GM19397 (cell line): ENCODE measurements around the gene DLK1.

ENCODE experiments used
- ATAC-seq: cut with Tn5 transposase; IDR thresholded peaks from one replicate; pipeline ENCODE4 v1.9.1; 2021; ENCODE audit warnings: mild to moderate bottlenecking, moderate library complexity; ENCODE audit not compliant: unreplicated experiment

The DLK1 gene

GRCh38 chr14:100775351-100775830 lies 48.7 kb downstream of the DLK1 start:
- no peak for ATAC-seq

- ATAC-seq, result no peak
These were observed 49.3 kb downstream of the DLK1 start for GRCh38 chr14:100775831-100776591.

GRCh38 chr14:100776681-100777365 lies 50.1 kb downstream of the DLK1 start:
- no peak for ATAC-seq

- ATAC-seq, result no peak
These were observed 50.7 kb downstream of the DLK1 start for GRCh38 chr14:100777366-100777817.

GRCh38 chr14:100777818-100778525 lies 51.3 kb downstream of the DLK1 start:
- ATAC-seq, result no peak

GRCh38 chr14:100778526-100778882 lies 51.8 kb downstream of the DLK1 start:
- no peak for ATAC-seq

- no peak for ATAC-seq
These were observed 52.4 kb downstream of the DLK1 start for GRCh38 chr14:100778951-100779690.

- ATAC-seq, result no peak
These were observed 53.0 kb downstream of the DLK1 start for GRCh38 chr14:100779691-100780080.

- no peak for ATAC-seq
These were observed 53.6 kb downstream of the DLK1 start for GRCh38 chr14:100780246-100780645.

- no peak for ATAC-seq
These were observed 54.1 kb downstream of the DLK1 start for GRCh38 chr14:100780646-100781355.

GRCh38 chr14:100781952-100782351 lies 55.3 kb downstream of the DLK1 start:
- ATAC-seq, result no peak

- ATAC-seq, result no peak
These were observed 56.0 kb downstream of the DLK1 start for GRCh38 chr14:100782516-100783320.

GRCh38 chr14:100783630-100784370 lies 57.1 kb downstream of the DLK1 start:
- ATAC-seq, result no peak

GRCh38 chr14:100784523-100785337 lies 58.0 kb downstream of the DLK1 start:
- no peak for ATAC-seq

- no peak for ATAC-seq
These were observed 58.6 kb downstream of the DLK1 start for GRCh38 chr14:100785338-100785615.

GRCh38 chr14:100785626-100786025 lies 58.9 kb downstream of the DLK1 start:
- ATAC-seq, result no peak

GRCh38 chr14:100786131-100786530 lies 59.4 kb downstream of the DLK1 start:
- ATAC-seq, result no peak

GRCh38 chr14:100786576-100787219 lies 60.0 kb downstream of the DLK1 start:
- ATAC-seq, result no peak
